ENCODE data around the gene ASB12.

ASB12 gene

GRCh38 chrX:64192673-64193072, 37.7 kb downstream of the ASB12 start:
- no peak for ATAC-seq
- TF ChIP-seq CSDC2 (CRISPR knock-in tag; IDR thresholded peaks at IDR 0.05) (no peak), ZNF70 (CRISPR knock-in tag; IDR thresholded peaks at IDR 0.05) (no peak)

DNA sequence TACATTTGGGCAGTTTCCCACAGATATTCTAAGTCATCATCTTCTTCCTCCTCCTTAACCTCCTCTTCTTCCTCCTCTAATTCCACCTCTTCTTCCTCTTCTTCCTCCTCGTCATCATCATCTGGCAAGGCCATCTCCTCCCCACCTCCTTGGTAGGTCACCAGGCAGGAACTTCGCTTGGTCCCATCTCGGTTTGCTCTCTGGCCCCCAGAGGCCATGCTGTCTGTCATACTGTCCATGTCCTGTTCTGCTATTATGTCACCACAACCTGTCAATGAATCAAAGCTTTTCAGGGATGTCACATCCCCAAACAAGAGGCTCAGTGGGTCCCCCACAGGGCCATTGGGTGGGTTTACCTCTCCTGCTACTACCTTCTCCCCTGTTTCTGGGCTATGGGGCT, 38.4 kb downstream of the ASB12 start:
- ATAC-seq, result no peak
- no peak for TF ChIP-seq ZNF565 (CRISPR knock-in tag; conservative IDR thresholded peaks at IDR 0.05; ENCODE audit: low read depth)
- no peak for TF ChIP-seq SNAI2 (CRISPR knock-in tag; IDR thresholded peaks at IDR 0.05)
- TF ChIP-seq, protein P1, sequence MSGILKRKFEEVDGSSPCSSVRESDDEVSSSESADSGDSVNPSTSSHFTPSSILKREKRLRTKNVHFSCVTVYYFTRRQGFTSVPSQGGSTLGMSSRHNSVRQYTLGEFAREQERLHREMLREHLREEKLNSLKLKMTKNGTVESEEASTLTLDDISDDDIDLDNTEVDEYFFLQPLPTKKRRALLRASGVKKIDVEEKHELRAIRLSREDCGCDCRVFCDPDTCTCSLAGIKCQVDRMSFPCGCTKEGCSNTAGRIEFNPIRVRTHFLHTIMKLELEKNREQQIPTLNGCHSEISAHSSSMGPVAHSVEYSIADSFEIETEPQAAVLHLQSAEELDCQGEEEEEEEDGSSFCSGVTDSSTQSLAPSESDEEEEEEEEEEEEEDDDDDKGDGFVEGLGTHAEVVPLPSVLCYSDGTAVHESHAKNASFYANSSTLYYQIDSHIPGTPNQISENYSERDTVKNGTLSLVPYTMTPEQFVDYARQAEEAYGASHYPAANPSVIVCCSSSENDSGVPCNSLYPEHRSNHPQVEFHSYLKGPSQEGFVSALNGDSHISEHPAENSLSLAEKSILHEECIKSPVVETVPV (CRISPR knock-in tag; IDR thresholded peaks at IDR 0.05), result no peak
- TF ChIP-seq ARNTL (CRISPR knock-in tag; IDR thresholded peaks at IDR 0.05; ENCODE audit: borderline replicate concordance, low read depth), result no peak
- no peak for TF ChIP-seq OSR1 (CRISPR knock-in tag; IDR thresholded peaks at IDR 0.05)
- no peak for TF ChIP-seq BACH2 (CRISPR knock-in tag; IDR thresholded peaks at IDR 0.05; ENCODE audit: borderline replicate concordance)
- no peak for TF ChIP-seq ZNF8 (CRISPR knock-in tag; IDR thresholded peaks at IDR 0.05)
- TF ChIP-seq CREB5 (CRISPR knock-in tag; IDR thresholded peaks at IDR 0.05; ENCODE audit: low read depth), result no peak
- TF ChIP-seq ZFP3 (CRISPR knock-in tag; IDR thresholded peaks at IDR 0.05), result no peak

GRCh38 chrX:64191281-64192010, 39.0 kb downstream of the ASB12 start:
- ATAC-seq, result no peak

More at GRCh38 chrX:64191281-64192010, 39.0 kb downstream of the ASB12 start:
- TF ChIP-seq SNAI2 (CRISPR knock-in tag; IDR thresholded peaks at IDR 0.05), result no peak
- no peak for TF ChIP-seq PPARA (CRISPR knock-in tag; IDR thresholded peaks at IDR 0.05; ENCODE audit: borderline replicate concordance)
- TF ChIP-seq ISL1 (CRISPR knock-in tag; IDR thresholded peaks at IDR 0.05), result no peak
- TF ChIP-seq TCF4 (CRISPR knock-in tag; IDR thresholded peaks at IDR 0.05; ENCODE audit: borderline replicate concordance), result no peak
- TF ChIP-seq RARB (CRISPR knock-in tag; IDR thresholded peaks at IDR 0.05), result no peak
- TF ChIP-seq ZNF8 (CRISPR knock-in tag; IDR thresholded peaks at IDR 0.05), result no peak
- TF ChIP-seq, protein P2, sequence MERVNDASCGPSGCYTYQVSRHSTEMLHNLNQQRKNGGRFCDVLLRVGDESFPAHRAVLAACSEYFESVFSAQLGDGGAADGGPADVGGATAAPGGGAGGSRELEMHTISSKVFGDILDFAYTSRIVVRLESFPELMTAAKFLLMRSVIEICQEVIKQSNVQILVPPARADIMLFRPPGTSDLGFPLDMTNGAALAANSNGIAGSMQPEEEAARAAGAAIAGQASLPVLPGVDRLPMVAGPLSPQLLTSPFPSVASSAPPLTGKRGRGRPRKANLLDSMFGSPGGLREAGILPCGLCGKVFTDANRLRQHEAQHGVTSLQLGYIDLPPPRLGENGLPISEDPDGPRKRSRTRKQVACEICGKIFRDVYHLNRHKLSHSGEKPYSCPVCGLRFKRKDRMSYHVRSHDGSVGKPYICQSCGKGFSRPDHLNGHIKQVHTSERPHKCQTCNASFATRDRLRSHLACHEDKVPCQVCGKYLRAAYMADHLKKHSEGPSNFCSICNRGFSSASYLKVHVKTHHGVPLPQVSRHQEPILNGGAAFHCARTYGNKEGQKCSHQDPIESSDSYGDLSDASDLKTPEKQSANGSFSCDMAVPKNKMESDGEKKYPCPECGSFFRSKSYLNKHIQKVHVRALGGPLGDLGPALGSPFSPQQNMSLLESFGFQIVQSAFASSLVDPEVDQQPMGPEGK (CRISPR knock-in tag; IDR thresholded peaks at IDR 0.05; ENCODE audit: borderline replicate concordance), result no peak
- no peak for TF ChIP-seq ZNF565 (CRISPR knock-in tag; conservative IDR thresholded peaks at IDR 0.05; ENCODE audit: low read depth)
- TF ChIP-seq TOX (CRISPR knock-in tag; IDR thresholded peaks at IDR 0.05; ENCODE audit: borderline replicate concordance), result no peak
- TF ChIP-seq POU6F1 (CRISPR knock-in tag; IDR thresholded peaks at IDR 0.05; ENCODE audit: borderline replicate concordance, low read depth), result no peak
- no peak for TF ChIP-seq ZC3H10 (CRISPR knock-in tag; IDR thresholded peaks at IDR 0.05)
- TF ChIP-seq ZFP30 (CRISPR knock-in tag; IDR thresholded peaks at IDR 0.05), result no peak
- TF ChIP-seq CSDC2 (CRISPR knock-in tag; IDR thresholded peaks at IDR 0.05), result no peak
- TF ChIP-seq CREB5 (CRISPR knock-in tag; IDR thresholded peaks at IDR 0.05; ENCODE audit: low read depth), result no peak
- no peak for TF ChIP-seq TSHZ2 (CRISPR knock-in tag; IDR thresholded peaks at IDR 0.05)
- no peak for TF ChIP-seq OSR1 (CRISPR knock-in tag; IDR thresholded peaks at IDR 0.05)
- TF ChIP-seq BACH2 (CRISPR knock-in tag; IDR thresholded peaks at IDR 0.05; ENCODE audit: borderline replicate concordance), result no peak
- no peak for TF ChIP-seq ARNTL (CRISPR knock-in tag; IDR thresholded peaks at IDR 0.05; ENCODE audit: borderline replicate concordance, low read depth)
- no peak for TF ChIP-seq ZNF70 (CRISPR knock-in tag; IDR thresholded peaks at IDR 0.05)
- no peak for TF ChIP-seq GLIS3 (CRISPR knock-in tag; IDR thresholded peaks at IDR 0.05)
